Activated CD8-positive, alpha-beta T cell treated with anti-CD3 and anti-CD28 coated beads, Interleukin-2, amount 10 ng/mL, durations not matched to agents 7 days and 5 days (primary cell): ENCODE measurements around the gene RBBP8NL. TPM values are rescaled to one million over a fixed set of nuclear protein-coding genes. Genes with fewer than 3 reads are reported as not detected.

Source experiments
- ATAC-seq: fragments of 150-1000 bp; cut with Tn5 transposase; one replicate; pipeline ENCODE4 v1.10.0; 2021; ENCODE audit warnings: moderate library complexity
- CTCF ChIA-PET: fragments of 350-600 bp; sonication (Branson Sonifier 250); formaldehyde crosslinking; loops from one replicate; lab custom pipeline; 2021; ENCODE audit warnings: antibody characterized with exemption; lab: Charles Lee
- POLR2A ChIA-PET: fragments of 350-600 bp; sonication (Branson Sonifier 250); formaldehyde crosslinking; loops from one replicate; lab custom pipeline; 2021; ENCODE audit warnings: antibody characterized with exemption; lab: Charles Lee
- DNase-seq: peaks from one replicate; pipeline ENCODE4 v3.0.0-alpha.2; 2020
- H3K27ac Mint-ChIP-seq: one replicate; pipeline ENCODE4 v1.8.0; 2021; ENCODE audit warnings: mild to moderate bottlenecking, mixed read lengths
- H3K27me3 Mint-ChIP-seq: one replicate; pipeline ENCODE4 v1.8.0; 2021; ENCODE audit warnings: low read depth, mixed read lengths
- H3K36me3 Mint-ChIP-seq: one replicate; pipeline ENCODE4 v1.8.0; 2021; ENCODE audit warnings: low read depth, mixed read lengths
- H3K4me1 Mint-ChIP-seq: one replicate; pipeline ENCODE4 v1.8.0; 2021; ENCODE audit warnings: low read depth, mixed read lengths
- H3K4me3 Mint-ChIP-seq: one replicate; pipeline ENCODE4 v1.8.0; 2021; ENCODE audit warnings: mild to moderate bottlenecking, mixed read lengths
- H3K9me3 Mint-ChIP-seq: one replicate; pipeline ENCODE4 v1.8.0; 2022; ENCODE audit warnings: mixed read lengths; ENCODE audit not compliant: insufficient read depth
- total RNA-seq, 2 experiments: library from RNA; stranded (reverse); gene quantifications; one replicate each; pipeline ENCODE4 v1.2.3, GENCODE V29; 2021

The RBBP8NL gene
- total RNA-seq, 2 experiments from 2014 or later = not detected

- no peaks in the 10 kb centered on the region for H3K27me3 Mint-ChIP-seq
- ChIA-PET POLR2A (interaction anchor here (0.7 kb wide), 1 partner anchor 42 kb away, joined by 3 read pairs; no protein-coding TSS in a partner anchor), CTCF (no interaction called here)
- peaks cover 45% of the 10 kb centered on the region for H3K36me3 Mint-ChIP-seq
- H3K27ac Mint-ChIP-seq = peak overlapping the region; percentile 75
- ATAC-seq (no peak), DNase-seq (no peak)
- H3K4me1 Mint-ChIP-seq = peaks cover 34% of the 10 kb centered on the region
- peak overlapping the region; percentile 28 for H3K4me3 Mint-ChIP-seq
- H3K9me3 Mint-ChIP-seq = no peaks in the 10 kb centered on the region
Measured at GRCh38 chr20:62389601-62390087, 37.7 kb downstream of the RBBP8NL start.

DNA sequence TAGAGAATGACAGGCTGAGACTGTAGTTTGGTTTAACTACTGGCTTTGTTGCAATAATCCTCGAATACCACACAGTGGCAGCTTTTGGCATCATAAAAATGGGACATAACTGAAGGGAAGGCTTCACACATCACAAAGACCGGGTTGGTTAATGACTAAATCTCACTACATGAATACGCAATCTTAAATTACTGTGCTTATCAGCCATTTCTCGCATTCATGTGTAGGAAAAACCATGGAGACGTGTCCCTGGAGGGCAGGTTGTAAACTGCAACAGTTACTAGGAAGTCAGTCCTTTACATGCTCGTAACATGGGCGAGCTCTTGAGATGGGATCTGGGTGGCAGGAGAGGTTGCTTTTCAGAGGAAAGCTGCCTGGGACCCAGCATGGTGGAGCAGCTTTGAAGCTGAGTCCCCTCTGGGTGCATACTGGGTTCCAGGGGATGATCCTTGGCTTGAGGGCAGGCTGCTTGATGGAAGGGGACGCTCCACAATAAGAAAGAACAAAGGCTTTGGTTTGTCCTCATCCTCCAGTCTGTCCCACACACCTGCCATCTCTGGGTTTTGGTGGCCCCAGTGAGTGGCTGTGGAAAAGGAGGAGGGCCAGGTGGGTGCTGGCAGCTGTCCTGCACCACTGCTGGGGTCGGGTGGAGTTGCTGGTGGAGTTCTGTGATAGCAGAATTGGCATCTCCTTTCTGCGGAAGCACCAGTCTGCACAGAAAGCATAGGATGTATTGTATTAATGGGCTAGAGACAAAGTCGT lies 38.3 kb downstream of the RBBP8NL start:
- CTCF ChIA-PET = no interaction called here
- peak overlapping the region; percentile 87 for H3K4me3 Mint-ChIP-seq
- peaks cover 47% of the 10 kb centered on the region for H3K36me3 Mint-ChIP-seq
- POLR2A ChIA-PET = interaction anchor here (0.7 kb wide), 1 partner anchor 12 kb away, joined by 3 read pairs; no protein-coding TSS in a partner anchor
- ATAC-seq = no peak
- H3K9me3 Mint-ChIP-seq = no peaks in the 10 kb centered on the region
- H3K27ac Mint-ChIP-seq = peak overlapping the region; percentile 92
- DNase-seq = no peak
- H3K4me1 Mint-ChIP-seq = peaks cover 39% of the 10 kb centered on the region
- no peaks in the 10 kb centered on the region for H3K27me3 Mint-ChIP-seq

DNA sequence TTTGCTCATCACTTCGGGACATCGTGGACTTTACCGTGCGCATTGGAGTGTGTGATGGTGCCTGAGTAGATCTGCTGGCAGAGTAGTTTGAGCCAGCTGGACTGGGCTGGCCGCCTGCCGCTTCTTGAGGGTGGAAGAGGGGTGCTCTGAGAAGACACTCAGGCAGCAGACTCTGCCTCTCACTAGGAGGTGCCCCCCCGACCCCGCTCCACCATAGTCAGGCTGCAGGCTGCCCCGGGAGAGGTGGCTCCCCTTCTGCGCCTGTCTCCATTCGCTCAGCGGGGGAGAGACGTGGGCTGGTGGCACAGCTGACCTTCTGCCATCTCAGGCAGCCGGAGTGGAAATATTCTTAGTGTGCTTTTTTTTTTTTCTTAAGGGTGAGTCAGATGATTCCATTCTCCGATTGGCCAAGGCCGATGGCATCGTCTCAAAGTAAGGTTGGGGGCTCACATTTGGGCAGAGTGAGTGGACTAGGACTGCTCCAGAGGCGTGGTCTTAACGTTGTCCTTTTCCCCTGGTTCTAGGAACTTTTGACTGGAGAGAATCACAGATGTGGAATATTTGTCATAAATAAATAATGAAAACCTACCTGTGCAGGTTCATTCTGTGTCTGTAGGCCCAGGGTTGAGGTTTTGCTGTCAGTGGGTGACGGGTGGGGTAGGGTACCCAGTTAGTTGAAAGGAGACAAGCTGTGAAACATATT lies 39.3 kb downstream of the RBBP8NL start:
- peaks cover 45% of the 10 kb centered on the region for H3K4me1 Mint-ChIP-seq
- peak overlapping the region; percentile 92 for H3K27ac Mint-ChIP-seq
- H3K36me3 Mint-ChIP-seq = peaks cover 48% of the 10 kb centered on the region
- DNase-seq = no peak
- peak overlapping the region; percentile 87 for H3K4me3 Mint-ChIP-seq
- no peaks in the 10 kb centered on the region for H3K9me3 Mint-ChIP-seq
- ChIA-PET CTCF (no interaction called here), POLR2A (interaction anchor here (0.6 to 0.7 kb wide), 3 partner anchors 13 to 103 kb away, joined by 3 to 4 read pairs (median 3); no protein-coding TSS in a partner anchor)
- ATAC-seq = no peak
- H3K27me3 Mint-ChIP-seq = no peaks in the 10 kb centered on the region

GRCh38 chr20:62387219-62387913 lies 40.0 kb downstream of the RBBP8NL start:
- ChIA-PET CTCF (interaction anchor here (1.0 to 1.9 kb wide), 4 partner anchors 85 to 265 kb away, joined by 3 to 4 read pairs (median 3); partner anchors contain the start of genes ADRM1 and LSM14B), POLR2A (interaction anchor here (0.6 to 1.4 kb wide), 5 partner anchors 12 to 103 kb away, joined by 3 to 6 read pairs (median 4); no protein-coding TSS in a partner anchor)
- ATAC-seq (no peak), DNase-seq (peak; percentile 53)
- no peaks in the 10 kb centered on the region for H3K27me3 Mint-ChIP-seq
- H3K4me1 Mint-ChIP-seq = peaks cover 50% of the 10 kb centered on the region
- peak overlapping the region; percentile 92 for H3K27ac Mint-ChIP-seq
- no peaks in the 10 kb centered on the region for H3K9me3 Mint-ChIP-seq
- H3K36me3 Mint-ChIP-seq = peaks cover 53% of the 10 kb centered on the region
- H3K4me3 Mint-ChIP-seq = peak overlapping the region; percentile 87

DNA sequence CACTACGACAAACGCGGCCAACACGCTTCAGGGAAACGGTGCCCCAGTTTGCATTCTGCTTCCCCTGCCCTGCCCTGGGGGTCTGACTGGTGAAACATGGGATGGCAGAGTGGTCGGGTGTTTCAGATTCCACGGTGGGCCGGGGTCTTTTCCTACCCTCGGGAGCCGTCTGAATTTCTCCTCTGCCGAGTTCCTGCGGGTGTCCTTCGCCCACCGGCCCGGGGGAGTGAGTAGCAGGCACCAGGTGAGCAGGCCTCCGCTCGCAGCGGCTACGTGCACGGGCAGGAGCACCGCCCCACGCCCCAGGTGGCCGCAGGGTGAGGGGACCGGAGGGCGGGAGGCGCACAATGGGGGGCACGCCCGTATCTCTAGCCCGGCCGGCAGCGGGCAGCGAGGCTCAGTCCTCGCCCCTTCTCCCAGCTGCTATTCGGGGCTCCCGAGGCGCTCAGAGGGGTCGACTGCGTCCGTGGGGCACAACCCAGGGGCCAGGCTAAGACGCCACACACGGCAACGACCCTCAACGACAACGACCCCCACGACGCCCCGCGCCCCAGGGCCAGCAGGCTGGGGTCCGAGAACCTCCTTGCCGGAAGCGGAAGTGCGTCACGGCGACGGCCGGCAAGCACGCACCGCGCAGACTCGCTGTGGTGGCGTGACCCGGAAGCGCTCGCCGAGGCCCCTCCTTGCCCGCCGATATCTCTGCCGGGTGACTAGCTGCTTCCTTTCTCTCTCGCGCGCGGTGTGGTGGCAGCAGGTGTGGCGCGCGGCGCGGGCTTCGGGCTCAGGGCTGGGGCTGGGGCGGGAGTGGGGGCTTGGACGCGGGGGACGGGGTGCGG lies 40.7 kb downstream of the RBBP8NL start, which contains the start of gene RPS21:
Gene RPS21 (plus strand): TSS at position 721 of the 836 bp plus-strand sequence. CDS start 236 bp downstream, outside the sequence.
- H3K9me3 Mint-ChIP-seq = no peaks in the 10 kb centered on the region
- peak; percentile 96 for DNase-seq
- peak within 1 kb of the TSS; percentile 87 for H3K4me3 Mint-ChIP-seq
- H3K27ac Mint-ChIP-seq = peak within 1 kb of the TSS; percentile 92
- peaks cover 56% of the 10 kb centered on the region for H3K36me3 Mint-ChIP-seq
- peaks cover 50% of the 10 kb centered on the region for H3K4me1 Mint-ChIP-seq
- CTCF ChIA-PET = interaction anchor here (0.7 to 1.9 kb wide), 5 partner anchors 84 to 320 kb away, joined by 3 to 4 read pairs (median 3); partner anchors contain the start of genes ADRM1 and LSM14B
- POLR2A ChIA-PET = interaction anchor here (0.5 to 1.4 kb wide), 8 partner anchors 13 to 243 kb away, joined by 3 to 6 read pairs (median 4); partner anchors contain the start of genes PSMA7 and SS18L1
- no peaks in the 10 kb centered on the region for H3K27me3 Mint-ChIP-seq
- peak; percentile 94 for ATAC-seq

DNA sequence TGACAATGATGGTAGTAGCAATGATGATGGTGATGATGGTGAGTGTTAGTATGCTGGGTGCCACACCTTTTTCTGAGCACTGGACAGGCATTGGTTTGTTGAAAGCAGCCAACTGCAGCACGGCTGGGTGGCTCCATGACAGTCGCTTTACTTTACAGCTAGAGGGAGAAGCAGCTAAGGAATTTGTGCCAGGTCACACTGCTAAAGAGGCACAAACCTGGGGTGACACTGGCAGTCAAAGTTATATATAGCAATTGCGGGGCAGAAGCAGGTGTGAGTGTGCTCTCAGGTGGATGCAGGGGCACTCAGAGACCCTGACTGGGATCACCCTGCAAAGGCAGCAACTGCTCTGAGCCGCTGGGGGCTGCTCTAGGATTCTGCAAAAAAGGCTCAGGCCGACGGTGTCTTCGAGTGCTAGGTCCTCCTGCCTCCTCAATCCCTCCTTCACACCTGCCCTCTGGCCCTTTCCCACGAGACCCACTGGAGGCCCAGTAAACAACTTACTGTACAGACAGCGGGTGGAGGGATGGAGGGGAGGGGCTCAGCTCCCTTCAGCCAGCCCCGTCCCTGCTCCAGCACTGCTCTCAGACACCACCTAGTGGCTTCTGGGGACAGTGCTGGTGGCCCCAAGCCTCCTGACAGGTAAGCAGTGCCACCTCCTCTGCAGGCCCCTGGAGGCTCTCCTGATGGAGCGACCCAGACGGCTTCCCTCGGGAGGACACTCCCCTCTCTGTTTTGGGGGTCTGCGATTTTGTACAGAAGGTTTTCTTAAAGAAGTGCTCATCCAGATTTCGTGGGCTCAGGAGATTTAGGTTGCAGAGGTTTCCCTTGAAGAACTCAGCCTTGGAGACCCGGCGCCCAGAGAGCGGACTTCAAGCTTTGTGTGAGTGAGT lies 44.8 kb downstream of the RBBP8NL start:
- Mint-ChIP-seq H3K36me3 (peaks cover 25% of the 10 kb centered on the region), H3K27me3 (no peaks in the 10 kb centered on the region), H3K27ac (peak overlapping the region; percentile 45), H3K9me3 (no peaks in the 10 kb centered on the region), H3K4me3 (no peak overlapping the region), H3K4me1 (peaks cover 30% of the 10 kb centered on the region)
- ATAC-seq (peak; percentile 66), DNase-seq (peak; percentile 83)
- ChIA-PET POLR2A (no interaction called here), CTCF (interaction anchor here (0.5 to 2.3 kb wide), 12 partner anchors 9 to 414 kb away, joined by 3 to 31 read pairs (median 3); partner anchors contain the start of genes ADRM1 and MRGBP)

GRCh38 chr20:62381842-62382241 lies 45.5 kb downstream of the RBBP8NL start:
- Mint-ChIP-seq H3K4me1 (peaks cover 27% of the 10 kb centered on the region), H3K27ac (peak overlapping the region; percentile 45), H3K9me3 (no peaks in the 10 kb centered on the region), H3K27me3 (no peaks in the 10 kb centered on the region), H3K36me3 (peaks cover 21% of the 10 kb centered on the region), H3K4me3 (no peak overlapping the region)
- DNase-seq (no peak), ATAC-seq (no peak)
- ChIA-PET CTCF (interaction anchor here (0.9 to 2.3 kb wide), 4 partner anchors 80 to 414 kb away, joined by 3 to 31 read pairs (median 4); partner anchors contain the start of genes ADRM1 and MRGBP), POLR2A (no interaction called here)

DNA sequence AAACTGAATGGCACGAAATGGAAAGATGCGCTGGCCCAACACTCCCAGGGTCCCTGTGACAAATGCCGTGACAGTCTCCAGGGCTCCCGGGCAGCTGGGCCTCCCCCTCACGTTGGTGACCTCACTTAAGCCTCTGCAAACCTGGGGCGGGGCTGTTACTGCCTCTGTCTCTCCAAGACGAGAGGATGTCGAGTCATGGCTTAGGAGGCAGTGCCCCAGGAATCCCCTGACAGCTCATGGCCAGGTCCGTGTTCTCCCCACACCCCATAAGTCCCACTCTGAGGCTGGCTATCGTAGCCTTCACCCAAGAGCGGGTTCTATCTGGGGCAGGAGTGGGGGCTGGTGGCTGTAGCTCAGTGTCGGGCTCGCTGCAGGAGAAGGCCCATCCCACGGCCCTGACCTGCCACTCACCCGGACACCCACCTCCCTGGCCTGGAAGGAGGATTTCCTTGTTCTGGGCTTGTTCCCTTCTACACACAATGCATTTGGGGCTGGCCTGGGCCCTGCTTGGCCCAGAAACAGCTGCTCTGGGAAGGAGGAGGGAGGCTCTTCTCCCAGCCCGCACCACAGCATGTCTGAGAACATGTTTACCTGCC lies 46.0 kb downstream of the RBBP8NL start:
- H3K9me3 Mint-ChIP-seq = no peaks in the 10 kb centered on the region
- no peak overlapping the region for H3K4me3 Mint-ChIP-seq
- DNase-seq (no peak), ATAC-seq (no peak)
- peaks cover 27% of the 10 kb centered on the region for H3K4me1 Mint-ChIP-seq
- H3K27ac Mint-ChIP-seq = no peak overlapping the region
- no peaks in the 10 kb centered on the region for H3K27me3 Mint-ChIP-seq
- peaks cover 21% of the 10 kb centered on the region for H3K36me3 Mint-ChIP-seq
- POLR2A ChIA-PET = no interaction called here
- CTCF ChIA-PET = interaction anchor here (1.4 kb wide), 1 partner anchor 84 kb away, joined by 4 read pairs; no protein-coding TSS in a partner anchor

GRCh38 chr20:62378215-62378614 lies 49.1 kb downstream of the RBBP8NL start:
- Mint-ChIP-seq H3K27me3 (no peaks in the 10 kb centered on the region), H3K4me3 (no peak overlapping the region), H3K36me3 (peaks cover 11% of the 10 kb centered on the region), H3K9me3 (no peaks in the 10 kb centered on the region), H3K4me1 (peaks cover 5% of the 10 kb centered on the region), H3K27ac (no peak overlapping the region)
- CTCF ChIA-PET = no interaction called here
- POLR2A ChIA-PET = no interaction called here
- DNase-seq (no peak), ATAC-seq (no peak)
